Pons (tissue), 1 donor: ENCODE measurements around the gene OR51A4.
"Not testable (repeated sequence)": the region's sequence is repeated elsewhere in the genome, so short reads cannot be mapped to it uniquely, and the experiment has no call there.

Experiments
- DNase-seq: peaks from one replicate; pipeline ENCODE4 v3.0.0-alpha.2; 2016; ENCODE audit warnings: low spot score

OR51A4 gene

GRCh38 chr11:4947505-4947904 is at the start of gene OR51A4:
OR51A4 (minus strand) TSS chr11:4947605; CDS start chr11:4947100, 505 bp downstream.
- no peak for DNase-seq

- DNase-seq: no peak
Observed at GRCh38 chr11:4994551-4994950, 47.1 kb upstream of the OR51A4 start, which contains the start of gene OR51L1. OR51L1 (plus strand) TSS chr11:4994851; CDS start chr11:4998983, 4,132 bp downstream.

DNA sequence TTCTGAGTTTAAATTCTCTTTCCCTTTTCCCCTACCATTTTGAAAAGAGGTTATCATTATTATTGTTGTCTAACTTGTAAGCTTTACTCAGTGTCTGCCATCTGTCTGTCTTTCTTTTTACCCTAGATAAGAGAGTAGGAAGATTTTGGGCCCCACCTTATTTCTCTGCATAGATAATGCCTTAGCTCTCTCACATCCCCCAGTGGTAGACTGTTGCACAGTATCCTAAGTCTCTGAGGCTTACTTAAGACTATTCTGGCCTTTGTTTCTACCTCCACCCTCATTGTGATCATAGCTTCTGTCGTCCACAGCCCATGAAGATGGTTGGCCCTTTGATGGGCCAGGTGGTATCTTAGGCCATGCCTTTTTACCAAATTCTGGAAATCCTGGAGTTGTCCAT is 43.7 kb upstream of the OR51A4 start:
- no peak for DNase-seq

GRCh38 chr11:4983841-4984240 is 36.4 kb upstream of the OR51A4 start:
- DNase-seq: no peak

GRCh38 chr11:4982678-4983077 is 35.3 kb upstream of the OR51A4 start:
- no peak for DNase-seq

- DNase-seq: no peak
Observed at GRCh38 chr11:4979036-4979435, 31.6 kb upstream of the OR51A4 start.

DNA sequence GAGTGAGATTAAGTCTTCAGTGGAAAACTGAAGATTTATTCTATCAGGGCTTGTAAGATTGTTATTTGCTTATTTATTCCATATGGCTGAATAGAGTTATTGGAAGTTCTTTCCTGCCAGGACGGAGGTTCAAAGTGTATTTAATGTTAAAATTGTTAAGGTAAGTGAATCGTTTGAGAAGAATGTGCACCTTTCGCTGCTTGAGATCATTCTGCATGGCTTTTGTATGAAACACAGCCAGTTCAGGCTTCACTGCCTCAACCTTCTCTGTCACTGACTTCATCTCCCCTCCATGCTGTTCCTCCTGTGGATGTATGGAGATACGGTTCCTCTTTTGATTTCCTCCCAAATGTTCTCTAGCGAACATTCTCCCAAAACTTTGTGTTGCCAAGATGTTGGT is 28.0 kb upstream of the OR51A4 start:
- DNase-seq: no peak

- DNase-seq: peak; percentile 12
Observed at GRCh38 chr11:4962816-4963215, 15.4 kb upstream of the OR51A4 start.

DNA sequence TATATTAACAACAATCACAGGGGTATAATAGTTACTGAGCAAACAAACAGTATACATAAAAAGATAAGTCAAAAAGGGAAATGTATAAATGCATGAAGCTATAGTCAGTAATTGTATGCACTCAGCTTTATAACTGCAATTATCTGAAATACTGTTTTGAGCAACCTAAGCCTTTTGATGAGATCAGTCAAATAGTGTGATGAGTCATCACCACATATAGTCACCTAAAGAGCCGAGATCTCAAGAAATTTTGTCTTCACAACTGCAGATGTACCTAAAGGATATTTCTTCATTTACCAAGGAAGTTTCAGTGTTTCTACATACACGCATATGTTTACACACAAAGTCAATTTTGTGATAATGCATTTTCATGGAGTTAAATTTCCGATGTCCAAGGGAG is 13.5 kb upstream of the OR51A4 start:
- no peak for DNase-seq

DNA sequence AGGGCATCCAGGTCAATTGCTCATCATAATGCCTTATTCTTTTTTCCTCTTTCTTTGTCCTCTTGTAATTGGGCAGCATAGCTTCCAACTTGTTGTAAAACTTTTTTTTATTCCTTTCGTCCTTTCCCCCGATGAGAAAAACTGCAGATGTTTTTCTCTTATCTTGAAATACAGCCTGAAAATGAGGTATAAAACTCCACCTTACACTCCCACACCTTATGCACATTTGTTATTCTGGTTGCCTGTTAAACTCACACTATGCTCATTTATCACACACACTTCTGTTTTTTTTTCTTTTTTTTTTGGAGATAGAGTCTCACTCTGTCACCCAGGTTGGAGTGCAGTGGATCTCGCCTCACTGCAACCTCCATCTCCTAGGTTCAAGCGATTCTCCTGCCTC is 10.0 kb upstream of the OR51A4 start:
- no peak for DNase-seq

DNA sequence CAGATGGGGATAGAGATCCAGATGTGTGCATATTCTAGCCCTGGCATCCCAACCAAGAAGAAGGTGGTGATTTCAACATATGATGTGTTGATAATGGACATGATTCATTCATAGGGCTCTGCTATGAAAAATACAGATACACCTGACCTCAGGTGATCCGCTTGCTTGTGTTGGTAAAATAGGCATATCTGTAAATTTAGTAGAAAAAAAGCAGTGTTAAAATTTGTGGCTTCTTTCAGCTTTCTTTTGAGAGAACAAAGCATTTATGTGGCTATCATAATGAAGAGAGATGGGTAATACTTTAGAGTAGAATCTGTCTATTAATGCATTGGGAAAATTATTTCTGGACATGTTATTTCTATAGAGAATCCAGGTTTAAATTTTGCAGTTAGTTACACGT is 8.2 kb upstream of the OR51A4 start, which contains the start of gene OR51A2:
Gene OR51A2 (minus strand): TSS at position 101 of the 400 bp plus-strand sequence. CDS start 0 bp downstream, at position 101.
- not testable (repeated sequence) for DNase-seq

- DNase-seq: no peak
Observed at GRCh38 chr11:4936745-4937144, 10.7 kb downstream of the OR51A4 start.

GRCh38 chr11:4932751-4933150 is 14.7 kb downstream of the OR51A4 start:
- DNase-seq: no peak

GRCh38 chr11:4926608-4927007 is 20.8 kb downstream of the OR51A4 start:
- no peak for DNase-seq

DNA sequence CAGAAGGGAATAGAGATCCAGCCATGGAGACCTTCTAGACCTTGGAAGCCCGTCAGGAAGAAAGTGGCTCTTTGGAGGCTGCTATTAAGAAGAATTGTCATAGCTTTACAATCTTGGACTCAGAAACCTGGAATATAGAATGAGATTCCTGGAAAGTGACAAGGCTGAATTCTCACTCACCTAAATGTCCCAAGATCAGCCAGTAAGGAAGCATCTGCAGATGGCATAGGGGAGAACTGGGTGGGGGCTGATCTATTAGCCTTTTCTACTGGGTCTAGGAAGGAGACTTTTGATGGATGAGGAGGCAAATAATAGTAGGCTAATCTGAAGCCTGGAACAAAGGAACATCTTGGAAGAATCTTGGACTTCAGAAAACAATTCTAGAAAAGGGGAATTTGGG is 23.2 kb downstream of the OR51A4 start, which contains the start of gene OR51G1:
Gene OR51G1 (minus strand): TSS at position 101 of the 400 bp plus-strand sequence. CDS start 0 bp downstream, at position 101.
- no peak for DNase-seq

GRCh38 chr11:4922304-4922703 is 25.1 kb downstream of the OR51A4 start:
- DNase-seq: no peak

DNA sequence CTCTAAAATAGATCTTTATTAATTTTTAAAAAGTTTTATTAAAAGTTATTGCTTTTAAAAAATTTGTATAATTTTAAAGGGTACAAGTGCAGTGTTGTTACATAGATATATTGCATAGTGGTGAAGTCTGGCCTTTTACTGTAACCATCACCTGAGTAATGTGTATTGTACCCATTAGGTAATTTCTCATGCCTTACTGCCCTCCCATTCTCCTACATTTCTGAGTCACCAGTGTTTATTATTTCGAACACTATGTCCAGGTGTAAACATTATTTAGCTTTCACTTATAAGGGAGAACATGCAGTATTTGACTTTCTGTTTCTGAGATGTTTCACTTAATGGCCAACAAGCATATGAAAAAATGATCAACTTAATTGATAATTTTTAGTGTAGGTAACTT is 25.6 kb downstream of the OR51A4 start:
- no peak for DNase-seq

DNA sequence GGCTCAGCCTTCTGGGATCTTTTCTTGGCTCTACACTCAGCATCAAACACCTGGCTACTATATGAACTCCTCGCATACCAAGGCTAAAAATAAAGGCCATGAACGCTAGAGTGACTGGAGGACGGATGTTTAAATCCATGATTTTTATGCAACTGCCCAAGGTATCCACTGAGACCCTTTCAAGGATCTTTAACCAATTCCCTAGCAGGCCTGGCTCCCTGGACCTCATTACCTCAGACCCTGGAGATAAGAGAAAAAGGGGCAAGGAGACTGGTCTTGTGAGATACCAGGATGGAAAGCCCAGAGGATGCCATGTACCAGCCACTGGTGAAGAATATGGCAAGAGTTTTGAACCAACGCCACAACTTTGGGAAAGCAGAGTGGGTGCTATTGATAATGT is 28.2 kb downstream of the OR51A4 start, which contains the start of gene OR51G2:
Gene OR51G2 (minus strand): TSS at position 101 of the 400 bp plus-strand sequence. CDS start 3,687 bp downstream, outside the sequence.
- DNase-seq: no peak

- DNase-seq: no peak
Observed at GRCh38 chr11:4916581-4916980, 30.8 kb downstream of the OR51A4 start.

DNA sequence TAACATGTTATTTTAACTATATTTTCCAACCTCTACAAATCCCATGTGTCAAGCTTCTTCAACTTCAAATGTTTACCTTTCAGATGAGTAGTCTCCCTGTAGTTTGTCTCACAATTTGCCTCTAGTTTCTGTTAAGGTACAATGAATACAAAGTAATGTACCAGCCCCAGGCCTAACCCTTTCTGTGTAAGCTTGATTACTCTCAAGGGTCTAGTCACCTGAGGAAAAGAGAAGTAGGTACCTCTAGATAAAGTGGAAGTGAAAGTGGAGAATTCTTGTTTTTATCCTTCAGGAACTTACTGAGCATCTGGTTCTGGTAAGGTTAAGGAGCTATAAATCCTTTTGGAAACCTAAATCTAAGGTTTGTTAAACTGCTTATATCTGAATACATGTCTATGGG is 43.9 kb downstream of the OR51A4 start, which contains the start of gene OR51A7:
Gene OR51A7 (plus strand): TSS at position 300 of the 400 bp plus-strand sequence. CDS start 3,587 bp downstream, outside the sequence.
- DNase-seq: no peak
